Stimulated activated CD8-positive, alpha-beta memory T cell treated with anti-CD3 and anti-CD28 coated beads, Interleukin-12 subunit alpha, Interleukin-12 subunit beta, amount 100 ng/mL, for 1 hour (primary cell): ENCODE data around the gene PMAIP1.

Experiments used
- DNase-seq: peaks from one replicate; pipeline ENCODE4 v3.0.0-alpha.2; 2020; ENCODE audit warnings: low read depth

The PMAIP1 gene

GRCh38 chr18:59915606-59916005 lies 15.8 kb downstream of the PMAIP1 start:
- no peak for DNase-seq

DNA sequence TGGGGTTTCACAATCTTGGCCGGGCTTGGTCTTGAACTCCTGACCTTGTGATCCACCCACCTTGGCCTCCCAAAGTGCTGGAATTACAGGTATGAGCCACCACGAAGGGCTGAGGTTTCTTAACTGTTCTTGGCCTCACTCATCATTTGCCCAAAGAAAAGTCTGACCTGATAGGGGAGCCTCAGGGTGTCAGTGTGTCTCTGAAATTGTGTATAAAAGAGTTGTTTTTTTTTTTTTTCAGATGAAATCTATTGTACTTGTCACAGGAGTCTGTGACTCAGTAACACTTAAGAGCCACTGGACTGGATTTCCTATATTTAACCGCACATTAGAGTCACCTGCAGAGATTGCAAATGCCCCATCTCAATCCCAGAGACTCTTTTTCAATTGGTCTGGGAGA lies 16.9 kb downstream of the PMAIP1 start:
- DNase-seq: no peak

DNA sequence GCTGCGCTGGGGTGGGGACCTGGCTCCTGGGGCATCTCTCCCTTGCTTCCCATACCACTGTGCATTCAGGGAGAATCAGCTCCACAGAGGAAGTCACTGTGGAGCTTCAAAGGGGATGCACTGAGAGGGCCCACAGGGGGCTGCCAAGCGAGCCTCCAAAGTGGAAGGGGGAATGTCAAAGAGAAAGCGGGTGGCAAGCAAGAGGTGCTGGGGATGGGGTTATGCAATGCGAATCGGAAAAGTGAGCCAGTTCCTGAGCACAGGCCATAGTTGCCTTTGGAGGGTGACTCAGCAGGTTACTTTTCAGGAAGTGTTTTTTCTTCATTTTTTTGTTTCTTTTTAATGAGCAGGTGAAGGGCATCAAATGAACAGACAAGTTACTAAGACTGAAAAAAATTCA lies 17.6 kb downstream of the PMAIP1 start:
- no peak for DNase-seq

- no peak for DNase-seq
Measured at GRCh38 chr18:59918320-59918755, 18.5 kb downstream of the PMAIP1 start.

- no peak for DNase-seq
Measured at GRCh38 chr18:59918997-59919396, 19.2 kb downstream of the PMAIP1 start.

GRCh38 chr18:59921384-59921891 lies 21.6 kb downstream of the PMAIP1 start:
- no peak for DNase-seq

DNA sequence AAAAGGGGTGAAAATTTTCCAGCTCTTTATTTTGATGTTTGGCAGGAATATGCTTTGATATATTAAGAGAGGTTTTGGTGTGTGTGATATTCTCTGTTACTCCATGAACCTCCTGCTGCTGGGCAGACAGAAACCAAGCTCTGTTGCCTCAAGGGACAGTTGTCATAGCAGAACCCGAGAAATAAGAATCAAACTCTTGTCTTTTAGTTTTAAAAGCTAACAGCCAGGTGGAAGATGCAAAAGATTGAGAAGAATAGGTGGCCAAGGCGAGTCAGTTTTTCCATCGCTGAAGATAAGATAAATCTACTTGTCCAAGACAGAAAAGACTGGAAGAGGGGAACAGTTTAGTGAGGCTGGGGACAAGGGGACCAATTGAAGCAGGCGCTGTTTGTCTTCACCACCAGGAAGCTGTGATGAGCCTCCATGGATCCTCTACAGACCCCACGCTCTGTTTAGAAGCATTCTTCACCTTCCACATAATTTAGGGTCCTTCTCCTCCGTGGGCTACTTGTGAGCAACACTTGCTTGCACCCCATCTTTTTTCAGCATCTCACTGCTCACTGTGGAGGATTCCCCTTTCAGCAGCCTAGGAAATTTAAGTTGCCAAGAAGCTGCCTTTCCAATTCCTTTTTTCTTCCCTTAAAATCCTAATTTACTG lies 23.9 kb downstream of the PMAIP1 start:
- no peak for DNase-seq

DNA sequence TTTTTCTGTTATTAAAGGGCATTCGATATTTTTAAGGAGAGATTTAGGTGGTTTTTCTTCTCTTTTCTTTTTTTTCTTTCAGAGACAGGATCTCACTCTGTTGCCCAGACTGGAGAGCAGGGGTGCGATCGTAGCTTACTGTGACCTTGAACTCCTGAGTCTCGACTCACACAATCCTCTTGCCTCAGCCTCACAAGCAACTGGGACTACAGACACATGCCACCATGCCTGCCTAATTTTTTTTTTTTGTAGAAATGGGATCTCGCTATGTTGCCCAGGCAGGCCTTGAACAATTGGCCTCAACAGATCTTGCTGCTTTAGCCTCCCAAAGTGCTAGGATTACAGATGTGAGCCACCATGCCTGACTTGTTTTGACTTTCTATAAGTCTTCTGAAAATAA lies 26.3 kb downstream of the PMAIP1 start:
- DNase-seq: no peak

- no peak for DNase-seq
Measured at GRCh38 chr18:59927246-59927825, 27.5 kb downstream of the PMAIP1 start.

- no peak for DNase-seq
Measured at GRCh38 chr18:59928201-59928600, 28.4 kb downstream of the PMAIP1 start.

- DNase-seq: no peak
Measured at GRCh38 chr18:59929621-59930295, 30.0 kb downstream of the PMAIP1 start.

GRCh38 chr18:59932401-59932800 lies 32.6 kb downstream of the PMAIP1 start:
- no peak for DNase-seq

DNA sequence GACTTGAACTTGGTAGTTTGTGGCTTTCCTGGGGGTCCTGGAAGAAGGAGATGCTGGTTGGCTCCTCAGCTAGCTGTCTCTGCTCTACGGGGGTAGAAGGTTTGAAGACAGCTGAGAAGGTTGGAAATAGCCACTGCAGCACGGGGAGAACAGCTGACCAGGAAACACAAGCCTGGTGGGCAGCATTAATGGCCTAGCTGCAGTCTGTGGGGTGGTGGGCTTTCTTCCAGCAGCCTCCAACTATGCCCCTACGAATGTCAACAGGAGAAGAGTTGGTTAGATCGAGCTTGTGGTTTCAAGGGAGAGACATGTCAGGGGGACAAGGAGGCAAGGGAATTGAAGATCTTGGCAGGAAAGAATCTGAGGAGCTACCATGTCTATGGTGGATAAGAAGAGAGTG lies 38.9 kb downstream of the PMAIP1 start:
- no peak for DNase-seq

DNA sequence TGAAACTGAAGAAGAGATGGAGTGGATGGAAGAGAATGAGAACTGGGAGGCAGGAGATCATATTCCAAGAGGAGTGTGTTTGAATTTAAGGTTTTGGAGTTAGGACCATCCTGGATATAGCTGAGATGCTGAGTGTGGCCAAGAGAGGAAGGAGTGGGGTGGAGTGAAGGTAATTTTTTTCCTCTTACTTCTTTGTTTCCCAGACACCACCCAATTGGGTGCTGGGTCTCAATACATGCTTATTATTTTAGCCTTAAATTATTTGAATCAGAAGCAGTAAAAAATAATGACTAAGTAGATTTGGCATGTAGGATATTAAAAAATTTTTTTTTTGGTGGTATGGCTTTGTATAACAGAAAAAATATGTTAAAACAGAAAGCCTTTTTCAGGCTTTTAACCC lies 39.3 kb downstream of the PMAIP1 start:
- no peak for DNase-seq

DNA sequence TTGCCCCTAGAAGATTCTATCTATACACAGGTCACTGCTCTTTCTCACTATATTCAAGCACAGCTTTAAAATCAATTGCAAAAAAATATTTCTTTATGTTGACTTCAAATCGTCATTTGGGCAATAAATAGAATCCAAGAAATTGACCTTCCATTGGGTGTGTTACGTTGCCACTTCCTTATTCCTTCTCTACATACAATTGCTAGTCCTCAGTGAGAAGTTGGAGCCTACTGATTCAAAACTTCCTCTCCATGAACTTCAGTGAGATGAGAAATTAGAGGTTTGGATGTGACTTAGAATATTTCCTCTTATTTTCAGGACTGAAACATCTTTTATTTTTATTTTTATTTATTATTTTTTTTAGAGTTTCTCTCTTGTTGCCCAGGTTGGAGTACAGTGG lies 40.3 kb downstream of the PMAIP1 start:
- DNase-seq: no peak

DNA sequence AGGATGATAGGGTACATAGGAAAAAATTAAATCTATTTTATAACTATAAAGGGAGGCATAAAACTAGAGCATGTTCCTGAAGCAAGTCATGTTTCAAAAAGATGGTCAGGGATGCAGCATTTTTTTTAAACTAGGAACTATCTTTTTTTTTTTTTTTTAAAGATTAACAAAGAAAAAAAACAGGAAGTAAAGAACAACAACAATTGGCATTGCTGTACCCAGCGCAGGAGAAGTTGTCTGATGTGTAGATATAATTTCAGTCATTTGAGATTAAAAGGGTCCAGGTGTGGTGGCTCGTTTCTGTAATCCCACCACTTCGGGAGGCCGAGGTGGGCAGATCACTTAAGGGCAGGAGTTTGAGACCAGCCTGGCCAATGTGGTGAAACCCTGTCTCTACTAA lies 41.5 kb downstream of the PMAIP1 start:
- DNase-seq: no peak

GRCh38 chr18:59942601-59943000 lies 42.8 kb downstream of the PMAIP1 start:
- DNase-seq: no peak

DNA sequence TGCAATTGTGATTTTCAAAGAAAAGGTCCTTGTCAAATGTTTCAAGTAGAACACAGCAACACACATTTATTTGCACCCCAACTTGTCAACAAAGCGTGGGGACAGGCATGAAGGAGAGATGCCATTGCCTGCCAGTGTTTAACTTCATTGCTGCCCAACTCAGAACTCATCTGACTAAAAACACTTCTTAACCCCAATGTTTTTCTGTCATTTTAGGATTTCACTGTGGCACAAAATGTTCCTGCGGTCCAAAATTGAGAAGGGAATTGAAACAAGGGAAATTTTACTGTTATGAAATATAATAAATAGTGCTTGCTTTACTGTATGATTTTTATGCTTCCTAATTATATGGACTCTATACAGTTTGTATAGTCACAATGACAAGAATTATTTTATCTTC lies 45.7 kb downstream of the PMAIP1 start:
- no peak for DNase-seq

- no peak for DNase-seq
Measured at GRCh38 chr18:59950215-59950944, 50.6 kb downstream of the PMAIP1 start.

- no peak for DNase-seq
Measured at GRCh38 chr18:59951591-59951990, 51.8 kb downstream of the PMAIP1 start.

DNA sequence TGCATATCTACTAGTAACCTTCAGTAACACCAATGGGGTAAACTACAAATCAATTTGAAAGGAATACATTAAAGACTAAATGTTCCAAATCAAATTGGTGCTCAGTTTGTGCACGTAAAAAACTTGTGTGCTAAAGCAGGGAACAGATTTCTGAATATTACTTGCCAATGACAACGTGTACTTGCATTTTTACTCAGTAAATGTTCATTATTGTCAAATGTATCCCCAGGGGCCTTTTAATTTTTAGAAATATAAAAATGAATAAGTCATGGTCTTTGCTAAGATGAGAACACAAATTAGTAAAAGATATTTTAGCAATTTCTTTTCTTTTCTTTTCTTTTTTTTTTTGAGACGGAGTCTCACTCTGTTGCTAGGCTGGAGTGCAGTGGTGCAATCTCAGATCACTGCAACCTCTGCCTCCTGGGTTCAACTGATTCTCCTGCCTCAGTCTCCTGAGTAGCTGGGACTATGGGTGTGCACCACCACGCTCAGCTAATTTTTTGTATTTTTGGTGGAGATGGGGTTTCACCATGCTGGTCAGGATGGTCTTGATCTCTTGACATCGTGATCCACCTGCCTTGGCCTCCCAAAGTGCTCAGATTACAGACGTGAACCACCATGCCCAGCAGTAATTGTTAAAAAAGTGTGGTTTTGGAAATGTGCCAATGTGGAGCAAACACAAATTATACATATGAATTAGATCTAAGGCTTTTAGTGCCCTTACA lies 52.6 kb downstream of the PMAIP1 start:
- DNase-seq: no peak
